ENCODE results near the gene MRTO4.
"Not testable (repeated sequence)": the region's sequence is repeated elsewhere in the genome, so short reads cannot be mapped to it uniquely, and the experiment has no call there.

MRTO4 gene

GRCh38 chr1:19210772-19211549 lies 40.6 kb upstream of the MRTO4 start:
- Histone ChIP-seq H3K18ac (ENCODE audit: low read length) (no peak overlapping the region), H3K4me1 (ENCODE audit: control insufficient read depth in 2 of 2, insufficient read depth in 1 of 2, low read depth in 1 of 2, low read length in 2 of 2) (peaks cover 7 to 8% of the 10 kb centered on the region in 2 donors), H2AFZ (ENCODE audit: low read length) (peak overlapping the region; percentile 88), H2BK5ac (ENCODE audit: low read length) (no peak overlapping the region), H3K9me3 (replicated peaks in 1 of 2; ENCODE audit: control insufficient read depth in 2 of 2, insufficient read depth in 1 of 2, low read depth in 1 of 2, low read length in 2 of 2) (no peaks in the 10 kb centered on the region), H3K79me1 (ENCODE audit: low read depth, low read length) (peaks cover 6% of the 10 kb centered on the region), H3K4ac (ENCODE audit: low read length) (no peak overlapping the region), H3K14ac (ENCODE audit: low read length) (no peak overlapping the region), H4K91ac (ENCODE audit: low read depth, low read length, poor library complexity) (no peak overlapping the region), H3K27ac (replicated peaks; ENCODE audit: low read length) (peak overlapping the region; percentile 67), H3K9ac (ENCODE audit: low read depth, low read length, poor library complexity) (no peak overlapping the region), H2BK15ac (ENCODE audit: low read length) (no peak overlapping the region), H3K23ac (ENCODE audit: low read depth, low read length, poor library complexity) (no peak overlapping the region), H4K8ac (ENCODE audit: low read depth, low read length) (no peak overlapping the region), H3K27me3 (ENCODE audit: control insufficient read depth in 3 of 3, insufficient read depth in 3 of 3, low read depth in 1 of 3, low read length in 3 of 3) (no peaks in the 10 kb centered on the region), H3K4me2 (ENCODE audit: insufficient read depth, low read length, poor library complexity, severe bottlenecking) (peak overlapping the region; percentile 66), H3K36me3 (replicated peaks in 1 of 2; ENCODE audit: control insufficient read depth in 2 of 2, insufficient read depth in 2 of 2, low read length in 2 of 2) (peaks cover 0 to 45% of the 10 kb centered on the region in 2 donors), H3K4me3 (ENCODE audit: low read length in 2 of 2) (peak overlapping the region; percentile 75 to 96), H2AK5ac (ENCODE audit: low read depth, low read length) (no peak overlapping the region), H2BK12ac (ENCODE audit: low read length) (no peak overlapping the region), H2BK120ac (ENCODE audit: low read depth, low read length) (no peak overlapping the region)
- DNase-seq (ENCODE audit: low spot score), result no peak
- WGBS, 2 donors (ENCODE audit: extremely low coverage in 2 of 2, insufficient read length in 2 of 2, insufficient replicate concordance in 1 of 2), result no CpG with 5 or more reads among the region's 12 CpGs

DNA sequence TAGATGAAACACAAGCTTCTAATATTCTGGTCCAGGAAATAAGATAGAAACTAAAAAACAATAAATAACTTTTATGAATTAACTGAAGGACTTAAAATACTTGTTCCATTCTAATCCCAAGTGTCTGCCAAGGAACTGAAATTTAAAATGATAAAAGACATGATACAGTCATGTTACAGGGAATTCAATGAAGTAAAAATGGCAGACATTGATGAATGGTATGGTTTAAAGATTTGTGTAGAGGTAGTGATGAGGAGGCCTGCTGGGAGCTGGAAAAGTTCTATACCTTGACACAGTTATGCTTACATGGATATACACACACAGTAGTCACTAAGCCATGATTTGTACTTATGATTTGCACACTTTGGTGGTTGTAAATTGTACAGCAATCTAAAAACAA lies 39.4 kb upstream of the MRTO4 start:
- no peak overlapping the region for H2BK5ac ChIP-seq (ENCODE audit: low read length)
- no peak overlapping the region for H2BK12ac ChIP-seq (ENCODE audit: low read length)
- H3K9me3 ChIP-seq (replicated peaks in 1 of 2; ENCODE audit: control insufficient read depth in 2 of 2, insufficient read depth in 1 of 2, low read depth in 1 of 2, low read length in 2 of 2), result no peaks in the 10 kb centered on the region
- no peak overlapping the region for H3K27ac ChIP-seq (replicated peaks; ENCODE audit: low read length)
- H4K8ac ChIP-seq (ENCODE audit: low read depth, low read length), result no peak overlapping the region
- H3K4me3 ChIP-seq (ENCODE audit: low read length in 2 of 2), result no peak overlapping the region
- no peak overlapping the region for H2AK5ac ChIP-seq (ENCODE audit: low read depth, low read length)
- H2AFZ ChIP-seq (ENCODE audit: low read length), result no peak overlapping the region
- H3K4me2 ChIP-seq (ENCODE audit: insufficient read depth, low read length, poor library complexity, severe bottlenecking), result no peak overlapping the region
- no peak overlapping the region for H4K91ac ChIP-seq (ENCODE audit: low read depth, low read length, poor library complexity)
- H3K27me3 ChIP-seq (ENCODE audit: control insufficient read depth in 3 of 3, insufficient read depth in 3 of 3, low read depth in 1 of 3, low read length in 3 of 3), result no peaks in the 10 kb centered on the region
- no peak overlapping the region for H2BK120ac ChIP-seq (ENCODE audit: low read depth, low read length)
- no peak overlapping the region for H2BK15ac ChIP-seq (ENCODE audit: low read length)
- no peak overlapping the region for H3K18ac ChIP-seq (ENCODE audit: low read length)
- H3K4me1 ChIP-seq (ENCODE audit: control insufficient read depth in 2 of 2, insufficient read depth in 1 of 2, low read depth in 1 of 2, low read length in 2 of 2), result peaks cover 6 to 8% of the 10 kb centered on the region in 2 donors
- no peak for DNase-seq (ENCODE audit: low spot score)
- H3K79me1 ChIP-seq (ENCODE audit: low read depth, low read length), result peaks cover 6% of the 10 kb centered on the region
- no peak overlapping the region for H3K14ac ChIP-seq (ENCODE audit: low read length)
- no peak overlapping the region for H3K23ac ChIP-seq (ENCODE audit: low read depth, low read length, poor library complexity)
- H3K4ac ChIP-seq (ENCODE audit: low read length), result no peak overlapping the region
- H3K9ac ChIP-seq (ENCODE audit: low read depth, low read length, poor library complexity), result no peak overlapping the region
- H3K36me3 ChIP-seq (replicated peaks in 1 of 2; ENCODE audit: control insufficient read depth in 2 of 2, insufficient read depth in 2 of 2, low read length in 2 of 2), result peaks cover 0 to 57% of the 10 kb centered on the region in 2 donors

- Histone ChIP-seq H3K9me3 (replicated peaks in 1 of 2; ENCODE audit: control insufficient read depth in 2 of 2, insufficient read depth in 1 of 2, low read depth in 1 of 2, low read length in 2 of 2) (no peaks in the 10 kb centered on the region), H4K91ac (ENCODE audit: low read depth, low read length, poor library complexity) (no peak overlapping the region), H3K4me3 (ENCODE audit: low read length in 2 of 2) (no peak overlapping the region), H3K9ac (ENCODE audit: low read depth, low read length, poor library complexity) (no peak overlapping the region), H3K23ac (ENCODE audit: low read depth, low read length, poor library complexity) (no peak overlapping the region), H2AK5ac (ENCODE audit: low read depth, low read length) (no peak overlapping the region), H2BK5ac (ENCODE audit: low read length) (no peak overlapping the region), H3K4ac (ENCODE audit: low read length) (no peak overlapping the region), H2BK12ac (ENCODE audit: low read length) (no peak overlapping the region), H3K27ac (replicated peaks; ENCODE audit: low read length) (no peak overlapping the region), H3K27me3 (ENCODE audit: control insufficient read depth in 3 of 3, insufficient read depth in 3 of 3, low read depth in 1 of 3, low read length in 3 of 3) (no peaks in the 10 kb centered on the region), H3K14ac (ENCODE audit: low read length) (no peak overlapping the region), H4K8ac (ENCODE audit: low read depth, low read length) (no peak overlapping the region), H3K18ac (ENCODE audit: low read length) (no peak overlapping the region), H3K79me1 (ENCODE audit: low read depth, low read length) (peaks cover 6% of the 10 kb centered on the region), H3K4me2 (ENCODE audit: insufficient read depth, low read length, poor library complexity, severe bottlenecking) (no peak overlapping the region), H2BK120ac (ENCODE audit: low read depth, low read length) (no peak overlapping the region), H2BK15ac (ENCODE audit: low read length) (no peak overlapping the region), H2AFZ (ENCODE audit: low read length) (no peak overlapping the region), H3K4me1 (ENCODE audit: control insufficient read depth in 2 of 2, insufficient read depth in 1 of 2, low read depth in 1 of 2, low read length in 2 of 2) (peaks cover 6 to 8% of the 10 kb centered on the region in 2 donors), H3K36me3 (replicated peaks in 1 of 2; ENCODE audit: control insufficient read depth in 2 of 2, insufficient read depth in 2 of 2, low read length in 2 of 2) (peaks cover 2 to 71% of the 10 kb centered on the region in 2 donors)
- WGBS, 2 donors (ENCODE audit: extremely low coverage in 2 of 2, insufficient read length in 2 of 2, insufficient replicate concordance in 1 of 2), result no CpG with 5 or more reads among the region's 1 CpG
- DNase-seq (ENCODE audit: low spot score), result no peak
These were observed 38.0 kb upstream of the MRTO4 start for GRCh38 chr1:19213580-19213979.

DNA sequence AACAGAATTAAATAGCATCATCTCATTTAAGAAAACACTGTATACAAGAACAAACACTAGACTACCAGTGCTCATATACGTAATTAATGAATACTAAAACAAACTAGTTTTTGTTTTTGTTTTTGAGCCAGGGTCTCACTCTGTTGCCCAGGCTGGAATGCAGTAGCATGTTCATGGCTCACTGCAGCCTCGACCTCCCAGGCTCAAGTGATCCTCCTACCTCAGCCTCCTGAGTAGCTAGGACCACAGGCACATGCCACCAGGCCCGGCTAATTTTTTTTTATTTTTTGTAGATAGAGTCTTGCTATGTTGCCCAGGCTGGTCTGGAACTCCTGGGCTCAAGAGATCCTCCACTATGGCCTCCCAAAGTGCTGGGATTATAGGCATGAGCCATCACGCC lies 35.0 kb upstream of the MRTO4 start:
- H3K4me3 ChIP-seq (ENCODE audit: low read length in 2 of 2); H4K91ac ChIP-seq (ENCODE audit: low read depth, low read length, poor library complexity); H3K4me2 ChIP-seq (ENCODE audit: insufficient read depth, low read length, poor library complexity, severe bottlenecking); H2BK12ac ChIP-seq (ENCODE audit: low read length); H3K18ac ChIP-seq (ENCODE audit: low read length); H2BK120ac ChIP-seq (ENCODE audit: low read depth, low read length); H3K14ac ChIP-seq (ENCODE audit: low read length); H3K23ac ChIP-seq (ENCODE audit: low read depth, low read length, poor library complexity); H2BK5ac ChIP-seq (ENCODE audit: low read length); H3K79me1 ChIP-seq (ENCODE audit: low read depth, low read length); H2BK15ac ChIP-seq (ENCODE audit: low read length); H3K27ac ChIP-seq (replicated peaks; ENCODE audit: low read length); H3K9ac ChIP-seq (ENCODE audit: low read depth, low read length, poor library complexity); H4K8ac ChIP-seq (ENCODE audit: low read depth, low read length); H2AFZ ChIP-seq (ENCODE audit: low read length); H3K27me3 ChIP-seq (ENCODE audit: control insufficient read depth in 3 of 3, insufficient read depth in 3 of 3, low read depth in 1 of 3, low read length in 3 of 3); H3K9me3 ChIP-seq (replicated peaks in 1 of 2; ENCODE audit: control insufficient read depth in 2 of 2, insufficient read depth in 1 of 2, low read depth in 1 of 2, low read length in 2 of 2); H3K4ac ChIP-seq (ENCODE audit: low read length); H2AK5ac ChIP-seq (ENCODE audit: low read depth, low read length); H3K4me1 ChIP-seq (ENCODE audit: control insufficient read depth in 2 of 2, insufficient read depth in 1 of 2, low read depth in 1 of 2, low read length in 2 of 2); DNase-seq (ENCODE audit: low spot score): not testable (repeated sequence)
- WGBS, 2 donors (ENCODE audit: extremely low coverage in 2 of 2, insufficient read length in 2 of 2, insufficient replicate concordance in 1 of 2), result no CpG with 5 or more reads among the region's 4 CpGs
- H3K36me3 ChIP-seq (replicated peaks in 1 of 2; ENCODE audit: control insufficient read depth in 2 of 2, insufficient read depth in 2 of 2, low read length in 2 of 2), result peaks cover 19 to 98% of the 10 kb centered on the region in 2 donors
